ENCODE results near the gene CCN5.

Gene CCN5

GRCh38 chr20:44743080-44743701 is 28.0 kb downstream of the CCN5 start:
- 67% methylated on average over 3 of the region's 7 CpGs for WGBS (ENCODE audit: insufficient coverage)
- ChIA-PET POLR2A (no interaction called here), CTCF (interaction anchor here (0.9 to 2.5 kb wide), 4 partner anchors 11 to 59 kb away, joined by 3 to 6 read pairs (median 5); no protein-coding TSS in a partner anchor)
- Histone ChIP-seq H3K36me3 (ENCODE audit: control insufficient read depth in 4 of 4, insufficient read depth in 4 of 4, low read length in 3 of 4) (no peaks in the 10 kb centered on the region), H3K4me3 (ENCODE audit: control insufficient read depth in 1 of 7, extremely low read depth in 1 of 7, insufficient read depth in 4 of 7, low read depth in 2 of 7, low read length in 6 of 7) (no peak overlapping the region), H3K27ac (ENCODE audit: insufficient read depth in 1 of 2, low read depth in 1 of 2, low read length in 2 of 2, poor library complexity in 1 of 2, severe bottlenecking in 2 of 2) (no peak overlapping the region), H3K4me1 (ENCODE audit: control extremely low read depth in 1 of 4, control insufficient read depth in 4 of 4, insufficient read depth in 4 of 4, low read length in 3 of 4) (peaks cover 0 to 20% (median 10%) of the 10 kb centered on the region in 4 experiments), H3K27me3 (replicated peaks in 2 of 5; ENCODE audit: control insufficient read depth in 4 of 5, insufficient read depth in 5 of 5, low read length in 4 of 5) (peaks cover 3 to 26% (median 14%) of the 10 kb centered on the region in 5 experiments), H3K9me3 (ENCODE audit: control extremely low read depth in 1 of 5, control insufficient read depth in 4 of 5, insufficient read depth in 2 of 5, low read depth in 1 of 5, low read length in 4 of 5) (no peaks in the 10 kb centered on the region)
- no peak for DNase-seq

- Histone ChIP-seq H3K4me1 (ENCODE audit: control extremely low read depth in 1 of 4, control insufficient read depth in 4 of 4, insufficient read depth in 4 of 4, low read length in 3 of 4) (peaks cover 0 to 16% (median 10%) of the 10 kb centered on the region in 4 experiments), H3K9me3 (ENCODE audit: control extremely low read depth in 1 of 5, control insufficient read depth in 4 of 5, insufficient read depth in 2 of 5, low read depth in 1 of 5, low read length in 4 of 5) (no peaks in the 10 kb centered on the region), H3K27me3 (replicated peaks in 2 of 5; ENCODE audit: control insufficient read depth in 4 of 5, insufficient read depth in 5 of 5, low read length in 4 of 5) (peaks cover 3 to 30% (median 14%) of the 10 kb centered on the region in 5 experiments), H3K27ac (ENCODE audit: insufficient read depth in 1 of 2, low read depth in 1 of 2, low read length in 2 of 2, poor library complexity in 1 of 2, severe bottlenecking in 2 of 2) (no peak overlapping the region), H3K4me3 (ENCODE audit: control insufficient read depth in 1 of 7, extremely low read depth in 1 of 7, insufficient read depth in 4 of 7, low read depth in 2 of 7, low read length in 6 of 7) (no peak overlapping the region), H3K36me3 (ENCODE audit: control insufficient read depth in 4 of 4, insufficient read depth in 4 of 4, low read length in 3 of 4) (no peaks in the 10 kb centered on the region)
- ChIA-PET POLR2A (no interaction called here), CTCF (interaction anchor here (0.9 to 1.4 kb wide), 4 partner anchors 11 to 130 kb away, joined by 3 to 5 read pairs (median 4); no protein-coding TSS in a partner anchor)
- DNase-seq = no peak
- WGBS (ENCODE audit: insufficient coverage) = 100% methylated on average over 10 of the region's 12 CpGs
Measured at GRCh38 chr20:44743916-44744655, 28.9 kb downstream of the CCN5 start.

- peak overlapping the region in 2 of 7 experiments; percentile 60 to 72 for H3K4me3 ChIP-seq (ENCODE audit: control insufficient read depth in 1 of 7, extremely low read depth in 1 of 7, insufficient read depth in 4 of 7, low read depth in 2 of 7, low read length in 6 of 7)
- 33% methylated on average over 3 of the region's 5 CpGs for WGBS (ENCODE audit: insufficient coverage)
- no peaks in the 10 kb centered on the region for H3K9me3 ChIP-seq (ENCODE audit: control extremely low read depth in 1 of 5, control insufficient read depth in 4 of 5, insufficient read depth in 2 of 5, low read depth in 1 of 5, low read length in 4 of 5)
- POLR2A ChIA-PET = no interaction called here
- no peak for DNase-seq
- CTCF ChIA-PET = interaction anchor here (1.2 kb wide), 3 partner anchors 96 to 129 kb away, joined by 3 read pairs; no protein-coding TSS in a partner anchor
- no peak overlapping the region for H3K27ac ChIP-seq (ENCODE audit: insufficient read depth in 1 of 2, low read depth in 1 of 2, low read length in 2 of 2, poor library complexity in 1 of 2, severe bottlenecking in 2 of 2)
- H3K4me1 ChIP-seq (ENCODE audit: control extremely low read depth in 1 of 4, control insufficient read depth in 4 of 4, insufficient read depth in 4 of 4, low read length in 3 of 4) = peaks cover 0 to 19% (median 12%) of the 10 kb centered on the region in 4 experiments
- H3K27me3 ChIP-seq (replicated peaks in 2 of 5; ENCODE audit: control insufficient read depth in 4 of 5, insufficient read depth in 5 of 5, low read length in 4 of 5) = peaks cover 7 to 41% (median 19%) of the 10 kb centered on the region in 5 experiments
- H3K36me3 ChIP-seq (ENCODE audit: control insufficient read depth in 4 of 4, insufficient read depth in 4 of 4, low read length in 3 of 4) = no peaks in the 10 kb centered on the region
Measured at GRCh38 chr20:44745122-44745597, 30.0 kb downstream of the CCN5 start.

- Histone ChIP-seq H3K36me3 (ENCODE audit: control insufficient read depth in 4 of 4, insufficient read depth in 4 of 4, low read length in 3 of 4) (no peaks in the 10 kb centered on the region), H3K4me3 (ENCODE audit: control insufficient read depth in 1 of 7, extremely low read depth in 1 of 7, insufficient read depth in 4 of 7, low read depth in 2 of 7, low read length in 6 of 7) (peak within 1 kb of the TSS; percentile 8 to 72 (median 37)), H3K9me3 (ENCODE audit: control extremely low read depth in 1 of 5, control insufficient read depth in 4 of 5, insufficient read depth in 2 of 5, low read depth in 1 of 5, low read length in 4 of 5) (no peaks in the 10 kb centered on the region), H3K4me1 (ENCODE audit: control extremely low read depth in 1 of 4, control insufficient read depth in 4 of 4, insufficient read depth in 4 of 4, low read length in 3 of 4) (peaks cover 0 to 21% (median 15%) of the 10 kb centered on the region in 4 experiments), H3K27ac (ENCODE audit: insufficient read depth in 1 of 2, low read depth in 1 of 2, low read length in 2 of 2, poor library complexity in 1 of 2, severe bottlenecking in 2 of 2) (no peak within 1 kb of the TSS), H3K27me3 (replicated peaks in 2 of 5; ENCODE audit: control insufficient read depth in 4 of 5, insufficient read depth in 5 of 5, low read length in 4 of 5) (peaks cover 7 to 47% (median 20%) of the 10 kb centered on the region in 5 experiments)
- CTCF ChIA-PET = interaction anchor here (1.2 to 3.5 kb wide), 4 partner anchors 22 to 124 kb away, joined by 3 to 19 read pairs (median 8); no protein-coding TSS in a partner anchor
- 1% methylated on average over 74 of the region's 81 CpGs for WGBS (ENCODE audit: insufficient coverage)
- POLR2A ChIA-PET = no interaction called here
- peak in 2 of 3 donors; percentile 27 to 45 for DNase-seq
Measured at GRCh38 chr20:44745598-44746366, 30.6 kb downstream of the CCN5 start, which contains the start of gene KCNK15. KCNK15 (plus strand) TSS chr20:44745865; CDS start chr20:44745911, 46 bp downstream.

DNA sequence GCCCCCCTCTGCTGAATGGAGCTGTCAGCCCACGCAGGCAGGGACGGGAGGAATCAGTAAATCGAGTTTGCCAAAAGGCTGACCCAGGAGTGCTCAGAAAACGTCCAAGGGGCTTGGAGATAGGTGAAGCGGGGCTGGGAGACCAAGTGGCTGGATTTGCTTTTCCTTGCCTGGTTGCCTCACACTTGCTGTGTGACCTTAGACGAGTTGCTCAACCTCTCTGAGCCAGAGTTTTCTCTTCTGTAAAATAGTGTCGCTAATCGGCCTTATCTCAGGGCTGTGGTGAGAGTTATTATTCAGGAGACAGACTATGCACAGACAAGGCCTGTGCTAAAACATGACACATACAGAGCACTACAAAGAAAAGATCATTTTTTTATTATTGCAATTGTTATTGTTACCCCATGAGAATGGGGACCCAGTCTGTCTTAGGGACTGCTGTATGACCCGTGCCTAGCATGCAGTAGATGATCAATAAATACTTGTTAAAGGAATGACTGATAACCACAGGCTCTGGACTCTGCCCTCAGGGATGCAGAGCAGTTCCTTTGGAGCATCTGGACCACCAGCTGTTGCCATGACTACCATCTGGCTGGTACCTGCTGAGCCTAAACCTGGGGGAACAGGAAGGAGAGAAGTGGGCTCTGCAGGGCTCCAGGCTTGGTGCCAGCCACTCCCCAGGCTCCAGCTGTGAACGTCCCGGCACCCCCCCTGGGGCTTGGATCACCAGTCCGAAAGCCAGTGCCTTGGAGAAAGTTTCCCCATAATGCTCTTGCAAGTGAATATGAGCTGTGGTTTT is 31.4 kb downstream of the CCN5 start:
- H3K9me3 ChIP-seq (ENCODE audit: control extremely low read depth in 1 of 5, control insufficient read depth in 4 of 5, insufficient read depth in 2 of 5, low read depth in 1 of 5, low read length in 4 of 5) = no peaks in the 10 kb centered on the region
- H3K36me3 ChIP-seq (ENCODE audit: control insufficient read depth in 4 of 4, insufficient read depth in 4 of 4, low read length in 3 of 4) = no peaks in the 10 kb centered on the region
- POLR2A ChIA-PET = no interaction called here
- H3K27me3 ChIP-seq (replicated peaks in 2 of 5; ENCODE audit: control insufficient read depth in 4 of 5, insufficient read depth in 5 of 5, low read length in 4 of 5) = peaks cover 7 to 53% (median 22%) of the 10 kb centered on the region in 5 experiments
- H3K4me3 ChIP-seq (ENCODE audit: control insufficient read depth in 1 of 7, extremely low read depth in 1 of 7, insufficient read depth in 4 of 7, low read depth in 2 of 7, low read length in 6 of 7) = peak overlapping the region in 5 of 7 experiments; percentile 8 to 72 (median 60)
- peaks cover 0 to 21% (median 15%) of the 10 kb centered on the region in 4 experiments for H3K4me1 ChIP-seq (ENCODE audit: control extremely low read depth in 1 of 4, control insufficient read depth in 4 of 4, insufficient read depth in 4 of 4, low read length in 3 of 4)
- CTCF ChIA-PET = interaction anchor here (1.0 to 3.5 kb wide), 10 partner anchors 9 to 121 kb away, joined by 3 to 22 read pairs (median 10); no protein-coding TSS in a partner anchor
- H3K27ac ChIP-seq (ENCODE audit: insufficient read depth in 1 of 2, low read depth in 1 of 2, low read length in 2 of 2, poor library complexity in 1 of 2, severe bottlenecking in 2 of 2) = no peak overlapping the region
- 22% methylated on average over 6 of the region's 12 CpGs for WGBS (ENCODE audit: insufficient coverage)
- DNase-seq = no peak

All from common myeloid progenitor, CD34-positive (primary cell).